SK-N-SH (cell line): ENCODE results near the gene JADE2. TPM values are rescaled to one million over a fixed set of nuclear protein-coding genes. Genes with fewer than 3 reads are reported as not detected.

Source experiments
- CTCF ChIA-PET: fragments of 300-600, 350-600 bp; formaldehyde crosslinking; extraction: SDS; loops from one replicate; lab custom pipeline; 2021; lab: Yijun Ruan, JAX
- POLR2A ChIA-PET: fragments of 350-600 bp; sonication (Branson Sonifier 250); formaldehyde crosslinking; extraction: SDS; loops from one replicate; lab custom pipeline; 2020; ENCODE audit warnings: antibody characterized with exemption, inconsistent platforms; lab: Yijun Ruan, JAX
- DNase-seq: peaks from one replicate; pipeline ENCODE4 v3.0.0; 2012
- H2AFZ ChIP-seq: fragments of 200-600 bp; sonication (generic); 2 replicates; pipeline ENCODE4 v1.8.1; 2016; ENCODE audit warnings: antibody characterized with exemption, mild to moderate bottlenecking, low read depth
- H3F3A ChIP-seq: fragments of 200-600 bp; sonication (generic); replicated peaks from 2 replicates; pipeline ENCODE3; 2016; ENCODE audit warnings: antibody characterized with exemption, mild to moderate bottlenecking; ENCODE audit not compliant: insufficient read depth
- H3K27ac ChIP-seq, 2 experiments: fragments of 200-500 bp in 1 of 2; fragments of 200-600 bp in 1 of 2; sonication (Bioruptor generic) in 1 of 2; sonication (generic), shearing (Covaris generic) in 1 of 2; 2 replicates each; pipeline versions ENCODE4 v1.5.1 to v1.6.1; 2014 to 2016; ENCODE audit warnings: low read depth in 2 of 2, inconsistent platforms in 1 of 2, low read length in 1 of 2, mild to moderate bottlenecking in 1 of 2, mixed read lengths in 1 of 2
- H3K27me3 ChIP-seq: fragments of 200-600 bp; sonication (generic), shearing (Covaris generic); 2 replicates; pipeline ENCODE4 v1.6.1; 2016; ENCODE audit warnings: mixed run types; ENCODE audit not compliant: insufficient read depth
- H3K36me3 ChIP-seq, 2 experiments: fragments of 200-500 bp in 1 of 2; fragments of 200-600 bp in 1 of 2; sonication (Bioruptor generic) in 1 of 2; sonication (generic) in 1 of 2; replicated peaks in 1 of 2; 2 replicates each; pipeline versions ENCODE3 to v1.5.1; 2014 to 2016; ENCODE audit warnings: low read length in 1 of 2, mild to moderate bottlenecking in 1 of 2; ENCODE audit not compliant: insufficient read depth in 2 of 2, control insufficient read depth in 1 of 2
- H3K4me1 ChIP-seq, 2 experiments: fragments of 200-500 bp in 1 of 2; fragments of 200-600 bp in 1 of 2; sonication (Bioruptor generic) in 1 of 2; sonication (generic), shearing (Covaris generic) in 1 of 2; 2 replicates each; pipeline versions ENCODE4 v1.5.1 to v1.6.1; 2014 to 2016; ENCODE audit warnings: low read depth in 1 of 2, low read length in 1 of 2, mixed run types in 1 of 2; ENCODE audit not compliant: insufficient read depth in 2 of 2, control insufficient read depth in 1 of 2
- H3K4me2 ChIP-seq: fragments of 200-600 bp; sonication (generic), shearing (Covaris generic); 2 replicates; pipeline ENCODE4 v1.6.1; 2017; ENCODE audit warnings: mixed run types
- H3K4me3 ChIP-seq, 2 experiments: fragments of 200-500 bp in 1 of 2; fragments of 200-600 bp in 1 of 2; sonication (Bioruptor generic) in 1 of 2; sonication (generic), shearing (Covaris generic) in 1 of 2; 2 replicates each; pipeline versions ENCODE4 v1.5.1 to v1.8.1; 2014 to 2016; ENCODE audit warnings: low read depth in 2 of 2, inconsistent platforms in 1 of 2, low read length in 1 of 2, mild to moderate bottlenecking in 1 of 2, mixed read lengths in 1 of 2, moderate library complexity in 1 of 2
- H3K79me2 ChIP-seq: fragments of 200-600 bp; sonication (generic); 2 replicates; pipeline ENCODE4 v1.8.1; 2017; ENCODE audit warnings: mild to moderate bottlenecking; ENCODE audit not compliant: insufficient read depth
- H3K9ac ChIP-seq: fragments of 200-600 bp; sonication (generic); 2 replicates; pipeline ENCODE4 v1.6.1; 2017; ENCODE audit warnings: mixed run types
- H3K9me2 ChIP-seq: fragments of 200-600 bp; sonication (generic); 2 replicates; pipeline ENCODE4 v1.6.1; 2017; ENCODE audit warnings: mixed run types
- H3K9me3 ChIP-seq: fragments of 200-600 bp; sonication (generic); 2 replicates; pipeline ENCODE4 v1.6.1; 2017; ENCODE audit warnings: mixed run types, mild to moderate bottlenecking, moderate library complexity
- H4K20me1 ChIP-seq: fragments of 200-600 bp; sonication (generic); 2 replicates; pipeline ENCODE4 v1.6.1; 2017; ENCODE audit warnings: mild to moderate bottlenecking, mixed run types; ENCODE audit not compliant: insufficient read depth
- CTCF ChIP-seq: fragments of 200-600 bp; sonication (generic); IDR thresholded peaks from 2 replicates; pipeline ENCODE4 v1.6.1; 2017; ENCODE audit warnings: antibody characterized with exemption, mild to moderate bottlenecking, moderate library complexity
- ELF1 ChIP-seq: IDR thresholded peaks from 2 replicates; pipeline ENCODE4 v1.4.0; 2012
- EP300 ChIP-seq, 2 experiments: IDR thresholded peaks; 2 replicates each; pipeline versions ENCODE4 v1.4.0 to v1.6.1; 2012; ENCODE audit warnings: borderline replicate concordance in 1 of 2, low read depth in 1 of 2, low read length in 1 of 2
- EZH2phosphoT487 ChIP-seq: fragments of 200-600 bp; sonication (generic); IDR thresholded peaks from 2 replicates; pipeline ENCODE4 v1.6.1; 2017; ENCODE audit warnings: low read depth, mixed run types, mild to moderate bottlenecking, antibody characterized with exemption, moderate library complexity, borderline replicate concordance
- FOSL2 ChIP-seq: IDR thresholded peaks from 2 replicates; pipeline ENCODE4 v1.4.0; 2012; ENCODE audit warnings: low read depth, mild to moderate bottlenecking, moderate library complexity, borderline replicate concordance
- FOXM1 ChIP-seq: IDR thresholded peaks from 2 replicates; pipeline ENCODE4 v1.4.0; 2012; ENCODE audit warnings: low read depth, mild to moderate bottlenecking
- GABPA ChIP-seq: IDR thresholded peaks from 2 replicates; pipeline ENCODE4 v1.4.0; 2012; ENCODE audit warnings: low read depth, mild to moderate bottlenecking
- JUND ChIP-seq: IDR thresholded peaks from 2 replicates; pipeline ENCODE4 v1.4.0; 2012
- MAX ChIP-seq: IDR thresholded peaks from 2 replicates; pipeline ENCODE4 v1.4.0; 2012; ENCODE audit warnings: low read depth
- MEF2A ChIP-seq: IDR thresholded peaks from 2 replicates; pipeline ENCODE4 v1.4.0; 2012; ENCODE audit warnings: low read depth, borderline replicate concordance
- MXI1 ChIP-seq: IDR thresholded peaks from 2 replicates; pipeline ENCODE4 v1.6.1; 2012; ENCODE audit warnings: mild to moderate bottlenecking, low read depth, low read length, improper control_type of control experiment
- NFIC ChIP-seq: IDR thresholded peaks from 2 replicates; pipeline ENCODE4 v1.4.0; 2012; ENCODE audit warnings: borderline replicate concordance
- NRF1 ChIP-seq: IDR thresholded peaks from 2 replicates; pipeline ENCODE4 v1.6.1; 2012; ENCODE audit warnings: low read depth, mild to moderate bottlenecking, low read length
- PBX3 ChIP-seq: IDR thresholded peaks from 2 replicates; pipeline ENCODE4; 2012
- RAD21 ChIP-seq: IDR thresholded peaks from 2 replicates; pipeline ENCODE4 v1.6.1; 2012; ENCODE audit warnings: mild to moderate bottlenecking, low read length
- RXRA ChIP-seq: IDR thresholded peaks from 2 replicates; pipeline ENCODE4 v1.4.0; 2012; ENCODE audit warnings: low read depth, mild to moderate bottlenecking, borderline replicate concordance
- SIN3A ChIP-seq: IDR thresholded peaks from 2 replicates; pipeline ENCODE4 v1.6.1; 2012; ENCODE audit warnings: low read depth, mild to moderate bottlenecking, low read length, moderate library complexity, borderline replicate concordance
- SMC3 ChIP-seq: IDR thresholded peaks from 2 replicates; pipeline ENCODE4 v1.6.1; 2012; ENCODE audit warnings: low read depth, low read length, improper control_type of control experiment
- TAF1 ChIP-seq: IDR thresholded peaks from 2 replicates; pipeline ENCODE4 v1.6.1; 2012; ENCODE audit warnings: low read depth, mild to moderate bottlenecking, low read length, moderate library complexity, borderline replicate concordance
- TCF12 ChIP-seq: IDR thresholded peaks from 2 replicates; pipeline ENCODE4 v1.4.0; 2012
- TEAD4 ChIP-seq: IDR thresholded peaks from 2 replicates; pipeline ENCODE4 v1.4.0; 2012; ENCODE audit warnings: mild to moderate bottlenecking, borderline replicate concordance; ENCODE audit not compliant: insufficient read depth
- USF2 ChIP-seq: fragments of 150-350 bp; IDR thresholded peaks from 2 replicates; pipeline ENCODE4 v1.6.1; 2017; ENCODE audit warnings: antibody characterized with exemption, low read length, low read depth, borderline replicate concordance
- ZBTB33 ChIP-seq: IDR thresholded peaks from 2 replicates; pipeline ENCODE4 v1.4.0; 2012; ENCODE audit warnings: low read depth, borderline replicate concordance
- WGBS: methylation state at CpG from one replicate; pipeline ENCODE4 v1.1.6; 2017; ENCODE audit warnings: low lambda C conversion rate; 5-methylcytosine and 5-hydroxymethylcytosine counted together
- polyA plus RNA-seq, 3 experiments: library from polyadenylated mRNA; depleted of rRNA; stranded (reverse); fragments of >200 nt; gene quantifications; 2 replicates each; pipeline ENCODE4 v1.2.3, GENCODE V29; 2012

The JADE2 gene
- polyA plus RNA-seq, 1 of the 3 experiments (the other 2 are of a cell fraction) = 25.7 TPM

- no peak for TF ChIP-seq MXI1
- TF ChIP-seq CTCF = no peak
- no peak for TF ChIP-seq RXRA
- TF ChIP-seq NFIC = no peak
- TF ChIP-seq USF2 = no peak
- no peak for TF ChIP-seq TAF1
- TF ChIP-seq EZH2phosphoT487 = no peak
- no peak for TF ChIP-seq ELF1
- TF ChIP-seq FOXM1 = no peak
Observed at GRCh38 chr5:134590992-134591659, 65.7 kb downstream of the JADE2 start (continued).

GRCh38 chr5:134592141-134592746 lies 66.8 kb downstream of the JADE2 start:
- Histone ChIP-seq H3K4me3 (no peak overlapping the region), H2AFZ (0 out of 2 replicates have a peak overlapping the region, but pooled peaks have one; percentile 57), H3K79me2 (no peaks in the 10 kb centered on the region), H3K9me3 (no peaks in the 10 kb centered on the region), H3K9ac (no peak overlapping the region), H3K27ac (no peak overlapping the region), H3K9me2 (no peaks in the 10 kb centered on the region), H4K20me1 (no peaks in the 10 kb centered on the region), H3K4me1 (no peaks in the 10 kb centered on the region), H3K36me3 (no peaks in the 10 kb centered on the region), H3K27me3 (no peaks in the 10 kb centered on the region), H3K4me2 (no peak overlapping the region), H3F3A (no peaks in the 10 kb centered on the region)
- no peak for TF ChIP-seq NFIC
- no peak for TF ChIP-seq SIN3A
- no peak for TF ChIP-seq TEAD4
- no peak for TF ChIP-seq SMC3
- TF ChIP-seq JUND = no peak
- TF ChIP-seq FOSL2 = no peak
- no peak for TF ChIP-seq EP300 (IDR thresholded peaks at IDR 0.05; ENCODE audit: borderline replicate concordance in 1 of 2, low read depth in 1 of 2, low read length in 1 of 2)
- TF ChIP-seq MEF2A = no peak
- no peak for TF ChIP-seq NRF1
- TF ChIP-seq PBX3 = no peak
- no peak for TF ChIP-seq FOXM1
- no peak for TF ChIP-seq TAF1
- no peak for TF ChIP-seq RAD21
- TF ChIP-seq TCF12 = no peak
- no peak for TF ChIP-seq USF2
- TF ChIP-seq GABPA = no peak
- TF ChIP-seq EZH2phosphoT487 = no peak
- TF ChIP-seq ZBTB33 = no peak
- TF ChIP-seq MAX = no peak
- CTCF ChIA-PET = interaction anchor here (1.2 to 1.3 kb wide), 2 partner anchors 14 to 181 kb away, joined by 3 to 4 read pairs; partner anchors contain the start of gene CDKN2AIPNL
- POLR2A ChIA-PET = no interaction called here
- 75% methylated on average over 3 of the region's 7 CpGs for WGBS
- DNase-seq = no peak
